ENCODE data around the gene INTS12.

DNA sequence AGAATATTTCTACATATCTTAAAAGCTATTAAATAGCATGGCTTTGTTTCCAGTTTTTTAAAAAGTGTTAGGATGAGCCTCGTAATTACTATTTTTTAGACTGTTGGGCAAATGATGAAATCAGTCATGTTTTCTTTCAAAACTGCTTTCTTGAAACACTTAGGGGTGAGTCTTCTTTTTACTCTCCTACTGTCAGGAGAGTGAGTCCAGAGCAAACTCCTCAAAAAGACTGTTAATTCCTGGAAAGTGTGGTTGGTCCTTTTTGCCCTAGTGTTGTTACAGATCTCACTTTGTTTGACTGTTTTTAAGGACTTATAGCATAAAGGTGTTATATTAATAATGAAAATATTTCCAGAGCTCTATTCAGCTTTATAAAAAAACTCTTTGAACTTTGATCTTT lies 6.4 kb upstream of the INTS12 start:
- TF ChIP-seq, protein P1, sequence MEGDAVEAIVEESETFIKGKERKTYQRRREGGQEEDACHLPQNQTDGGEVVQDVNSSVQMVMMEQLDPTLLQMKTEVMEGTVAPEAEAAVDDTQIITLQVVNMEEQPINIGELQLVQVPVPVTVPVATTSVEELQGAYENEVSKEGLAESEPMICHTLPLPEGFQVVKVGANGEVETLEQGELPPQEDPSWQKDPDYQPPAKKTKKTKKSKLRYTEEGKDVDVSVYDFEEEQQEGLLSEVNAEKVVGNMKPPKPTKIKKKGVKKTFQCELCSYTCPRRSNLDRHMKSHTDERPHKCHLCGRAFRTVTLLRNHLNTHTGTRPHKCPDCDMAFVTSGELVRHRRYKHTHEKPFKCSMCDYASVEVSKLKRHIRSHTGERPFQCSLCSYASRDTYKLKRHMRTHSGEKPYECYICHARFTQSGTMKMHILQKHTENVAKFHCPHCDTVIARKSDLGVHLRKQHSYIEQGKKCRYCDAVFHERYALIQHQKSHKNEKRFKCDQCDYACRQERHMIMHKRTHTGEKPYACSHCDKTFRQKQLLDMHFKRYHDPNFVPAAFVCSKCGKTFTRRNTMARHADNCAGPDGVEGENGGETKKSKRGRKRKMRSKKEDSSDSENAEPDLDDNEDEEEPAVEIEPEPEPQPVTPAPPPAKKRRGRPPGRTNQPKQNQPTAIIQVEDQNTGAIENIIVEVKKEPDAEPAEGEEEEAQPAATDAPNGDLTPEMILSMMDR (conservative IDR thresholded peaks at IDR 0.05; ENCODE audit: low read length), result no peak
- TF ChIP-seq EZH2phosphoT487 (IDR thresholded peaks at IDR 0.05; ENCODE audit: borderline replicate concordance, low read depth, low read length), result no peak

Data from OCI-LY7 (cell line).